ENCODE data around the gene RUNDC3A.
"Not testable (repeated sequence)": the region's sequence is repeated elsewhere in the genome, so short reads cannot be mapped to it uniquely, and the experiment has no call there.

RUNDC3A gene

DNA sequence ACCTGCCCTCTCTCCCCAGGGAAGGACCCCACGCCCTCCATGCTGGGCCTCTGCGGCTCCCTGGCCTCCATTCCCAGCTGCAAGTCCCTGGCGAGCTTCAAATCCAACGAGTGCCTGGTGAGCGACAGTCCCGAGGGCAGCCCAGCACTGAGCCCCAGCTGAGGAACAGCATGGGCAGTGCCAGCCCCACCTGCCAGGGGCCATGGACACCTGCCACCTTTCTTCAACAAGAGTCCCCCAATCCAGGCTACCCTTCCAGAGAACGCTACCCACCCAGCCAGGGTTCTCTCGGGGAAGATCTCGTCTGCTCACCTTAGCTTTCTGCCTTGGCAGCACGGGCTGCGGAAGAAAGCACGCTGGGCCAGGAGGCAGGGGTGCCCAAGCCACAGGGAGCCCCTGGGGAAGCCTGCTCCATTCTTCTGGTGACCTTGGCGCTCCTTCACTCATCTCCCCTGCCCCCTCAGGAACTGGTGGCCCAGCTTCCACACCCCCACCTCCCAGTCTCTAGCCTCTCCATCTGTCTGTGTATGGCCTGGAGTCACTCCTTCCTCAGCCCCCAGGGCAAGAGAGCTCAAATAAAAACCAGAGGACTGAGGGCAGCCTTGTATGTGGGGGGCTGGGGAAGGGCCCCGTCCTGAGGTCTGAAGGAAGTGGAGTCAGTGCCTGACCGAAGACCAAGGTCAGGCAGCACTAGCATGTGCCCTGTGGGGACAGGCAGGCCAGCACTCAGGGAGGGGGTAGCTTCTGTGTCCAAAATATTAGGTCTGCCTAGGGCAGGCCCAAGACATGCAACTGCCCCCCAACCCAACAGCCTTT, 9.9 kb downstream of the RUNDC3A start:
- no peak for DNase-seq (ENCODE audit: low read depth)

GRCh38 chr17:44320066-44320465, 11.7 kb downstream of the RUNDC3A start:
- no peak for DNase-seq (ENCODE audit: low read depth)

- DNase-seq (ENCODE audit: low read depth): no peak
Observed at GRCh38 chr17:44321246-44322120, 13.1 kb downstream of the RUNDC3A start.

GRCh38 chr17:44322236-44322895, 14.0 kb downstream of the RUNDC3A start:
- no peak for DNase-seq (ENCODE audit: low read depth)

- DNase-seq (ENCODE audit: low read depth): no peak
Observed at GRCh38 chr17:44323359-44324091, 15.1 kb downstream of the RUNDC3A start.

- no peak for DNase-seq (ENCODE audit: low read depth)
Observed at GRCh38 chr17:44324092-44324570, 15.7 kb downstream of the RUNDC3A start.

- peak; percentile 97 for DNase-seq (ENCODE audit: low read depth)
Observed at GRCh38 chr17:44324571-44325275, 16.3 kb downstream of the RUNDC3A start, which contains the start of gene SLC25A39. TSS of gene SLC25A39 (minus strand) at chr17:44324823. CDS start at chr17:44323562, 1,261 bp downstream.

DNA sequence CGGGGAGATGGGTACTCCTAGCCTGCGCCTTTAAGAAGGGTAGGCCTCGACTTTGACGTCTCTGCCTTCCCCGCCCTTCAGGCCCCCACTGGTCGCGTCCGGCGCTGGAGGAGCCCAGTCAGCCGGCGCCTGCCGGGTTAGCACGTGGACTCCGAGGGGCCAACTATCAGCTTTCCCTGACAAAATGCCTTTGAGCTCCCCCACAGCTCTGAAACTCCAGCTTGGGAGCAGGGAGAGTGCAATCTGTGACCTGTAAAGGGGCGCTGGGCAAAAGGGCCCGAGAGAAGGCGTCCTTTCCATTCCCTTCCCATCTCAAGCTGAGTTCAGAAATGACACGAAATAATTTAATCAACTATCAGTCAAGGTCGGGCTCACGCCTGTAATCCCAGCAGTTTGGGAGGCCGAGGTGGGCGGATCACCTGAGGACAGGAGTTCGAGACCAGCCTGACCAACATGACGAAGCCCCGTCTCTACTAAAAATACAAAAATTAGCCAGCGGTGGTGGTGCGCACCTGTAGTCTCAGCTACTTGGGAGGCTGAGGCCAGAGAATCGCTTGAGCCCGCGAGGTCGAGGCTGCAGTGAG, 18.6 kb downstream of the RUNDC3A start:
- DNase-seq (ENCODE audit: low read depth): peak; percentile 88

DNA sequence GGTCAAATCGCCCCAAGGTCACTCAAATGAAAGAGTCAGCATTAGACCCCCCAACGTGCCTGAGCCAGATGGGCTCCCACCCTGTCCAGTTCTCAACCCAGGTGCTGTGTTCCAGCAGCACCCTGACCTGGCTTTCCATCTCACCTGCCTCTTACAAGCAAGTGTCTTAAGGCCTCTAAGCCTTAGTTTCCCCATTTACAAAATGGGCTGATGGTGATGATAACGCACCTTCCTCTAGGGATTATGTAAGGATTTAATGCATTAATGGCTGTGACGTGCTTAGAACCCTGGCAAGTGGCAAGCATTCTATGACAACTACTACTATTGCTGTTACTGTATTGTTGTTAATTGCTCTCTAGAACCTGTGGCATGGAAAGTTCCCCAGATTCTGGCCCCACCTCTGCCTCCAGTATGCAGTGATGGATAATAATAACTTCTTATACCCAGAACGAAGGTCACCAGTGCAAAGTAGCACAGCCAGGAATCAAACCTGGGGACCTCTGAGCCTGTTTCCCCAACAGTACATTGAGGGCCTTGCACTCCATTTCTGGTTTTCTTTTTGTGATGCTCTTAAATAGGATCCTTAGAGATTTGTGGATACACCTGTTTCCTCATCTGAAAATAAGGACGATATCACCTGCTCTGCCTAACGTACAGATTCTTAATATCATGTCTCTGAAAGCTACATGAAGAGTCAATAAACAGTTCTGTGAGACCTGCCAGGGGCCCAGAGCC, 19.5 kb downstream of the RUNDC3A start:
- DNase-seq (ENCODE audit: low read depth): no peak

DNA sequence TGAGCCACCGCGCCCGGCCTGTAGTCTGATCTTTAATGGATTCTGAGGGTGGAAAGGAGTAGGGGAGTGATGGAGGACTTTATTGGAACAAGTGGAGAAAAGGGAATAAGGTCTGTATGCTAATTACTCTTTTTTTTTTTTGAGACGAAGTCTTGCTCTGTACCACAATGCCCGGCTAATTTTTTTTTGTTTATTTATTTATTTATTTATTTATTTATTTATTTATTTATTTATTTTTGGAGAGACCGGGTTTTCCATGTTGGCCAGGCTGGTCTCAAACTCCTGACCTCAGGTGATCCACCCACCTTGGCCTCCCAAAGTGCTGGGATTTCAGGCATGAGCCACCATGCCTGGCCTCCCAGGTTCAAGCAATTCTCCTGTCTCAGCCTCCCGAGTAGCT, 21.1 kb downstream of the RUNDC3A start:
- DNase-seq (ENCODE audit: low read depth): not testable (repeated sequence)

- not testable (repeated sequence) for DNase-seq (ENCODE audit: low read depth)
Observed at GRCh38 chr17:44330263-44330662, 21.9 kb downstream of the RUNDC3A start.

DNA sequence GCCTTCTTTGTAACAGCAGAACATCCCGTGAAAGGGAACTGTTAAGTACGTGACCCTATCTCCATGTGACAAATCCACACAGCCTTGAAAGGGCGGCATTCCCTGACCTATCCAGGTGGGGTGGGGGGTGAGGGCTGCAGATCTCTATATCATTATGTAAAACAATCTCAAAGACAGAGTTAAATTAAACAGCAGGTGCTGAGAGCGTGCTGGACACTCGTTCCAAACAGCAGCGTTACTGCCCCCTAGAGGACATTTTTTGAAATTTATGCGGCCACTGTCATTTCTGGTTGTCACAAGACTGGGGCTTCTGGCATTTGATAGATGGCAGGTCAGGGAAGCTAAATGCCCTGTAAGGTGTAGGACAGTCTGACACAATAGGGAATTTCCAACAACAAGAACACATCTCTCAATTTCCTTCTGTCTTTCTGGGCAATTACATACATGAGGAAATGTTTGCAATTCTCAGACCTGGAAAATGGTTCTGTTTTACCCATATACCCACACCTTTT, 22.9 kb downstream of the RUNDC3A start:
- peak; percentile 59 for DNase-seq (ENCODE audit: low read depth)

DNA sequence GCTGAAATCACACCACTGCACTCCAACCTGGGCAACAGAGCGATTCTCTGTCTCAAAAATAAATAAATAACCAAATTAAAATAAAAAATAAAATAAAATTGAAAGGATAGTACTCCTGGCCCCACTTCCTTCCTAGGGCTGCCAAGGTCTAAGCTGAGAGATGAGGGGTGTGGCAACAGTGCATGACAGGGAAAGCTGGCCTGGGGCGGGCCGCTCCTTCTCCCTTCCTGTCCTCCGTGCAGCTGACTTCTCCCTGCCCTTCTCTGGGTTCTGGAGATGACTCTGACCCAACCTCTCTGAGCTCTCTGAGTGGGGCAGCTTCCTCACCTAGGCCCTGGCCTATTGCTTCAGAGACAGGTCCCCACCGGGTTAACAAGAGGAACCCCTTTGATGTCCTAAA, 25.0 kb downstream of the RUNDC3A start:
- DNase-seq (ENCODE audit: low read depth): no peak

GRCh38 chr17:44334315-44334714, 25.9 kb downstream of the RUNDC3A start:
- DNase-seq (ENCODE audit: low read depth): no peak

- no peak for DNase-seq (ENCODE audit: low read depth)
Observed at GRCh38 chr17:44334727-44335126, 26.3 kb downstream of the RUNDC3A start.

DNA sequence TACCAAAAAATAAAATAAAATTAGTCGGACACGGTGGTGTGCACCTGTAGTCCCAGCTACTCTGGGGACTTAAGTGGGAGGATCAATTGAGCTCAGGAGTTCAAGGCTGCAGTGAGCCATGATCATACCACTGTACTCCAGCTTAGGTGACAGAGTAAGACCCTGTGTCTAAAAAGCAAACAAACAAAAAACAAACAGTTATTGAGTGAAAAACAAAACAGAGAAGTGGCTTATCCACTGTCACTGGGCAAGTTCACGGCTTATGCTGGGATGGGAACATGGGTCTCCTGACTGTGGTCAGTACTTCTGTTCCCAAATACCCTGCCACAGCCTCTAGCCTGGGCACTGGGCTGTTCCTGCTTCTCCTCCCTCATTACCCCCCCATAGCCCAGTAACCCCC, 27.2 kb downstream of the RUNDC3A start:
- no peak for DNase-seq (ENCODE audit: low read depth)

DNA sequence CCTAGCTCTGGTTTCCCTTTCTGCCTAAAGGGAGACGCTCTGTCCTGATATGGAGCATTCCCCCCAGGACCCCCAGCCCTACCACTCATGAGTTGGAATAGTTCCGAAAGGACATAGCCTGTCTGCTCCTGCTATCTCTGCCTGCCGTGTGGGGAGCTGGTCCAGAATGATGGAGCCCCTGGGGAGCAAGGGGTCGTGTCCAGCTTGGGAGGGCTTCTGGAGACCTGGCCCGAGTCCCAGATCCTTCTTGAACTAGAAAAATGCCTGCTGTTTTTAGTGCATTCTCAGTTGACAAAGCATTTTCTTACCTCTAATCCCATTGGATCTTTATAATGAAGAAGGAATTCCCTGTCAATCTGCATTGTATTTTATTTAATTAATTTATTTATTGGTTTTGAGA, 27.6 kb downstream of the RUNDC3A start:
- no peak for DNase-seq (ENCODE audit: low read depth)

- DNase-seq (ENCODE audit: low read depth): no peak
Observed at GRCh38 chr17:44338702-44339101, 30.3 kb downstream of the RUNDC3A start.

- not testable (repeated sequence) for DNase-seq (ENCODE audit: low read depth)
Observed at GRCh38 chr17:44340553-44340952, 32.2 kb downstream of the RUNDC3A start.
